ENCODE results near the gene LAPTM4A.

Gene LAPTM4A

GRCh38 chr2:20027705-20028434 is 23.6 kb downstream of the LAPTM4A start:
- no peak for DNase-seq (ENCODE audit: low read depth in 1 of 2, low spot score in 1 of 2)
- no peaks in the 10 kb centered on the region for H3K27me3 ChIP-seq (ENCODE audit: insufficient read depth, poor library complexity, severe bottlenecking)
- TF ChIP-seq POLR2AphosphoS5 (IDR thresholded peaks at IDR 0.05; ENCODE audit: low read depth): no peak
- H3K4me3 ChIP-seq (replicated peaks; ENCODE audit: insufficient read depth, low read length): no peak overlapping the region
- no peak overlapping the region for H3K27ac ChIP-seq (replicated peaks)

GRCh38 chr2:20027260-20027677 is 24.2 kb downstream of the LAPTM4A start:
- Histone ChIP-seq H3K4me3 (replicated peaks; ENCODE audit: insufficient read depth, low read length) (no peak overlapping the region), H3K27ac (replicated peaks) (no peak overlapping the region), H3K27me3 (ENCODE audit: insufficient read depth, poor library complexity, severe bottlenecking) (no peaks in the 10 kb centered on the region)
- DNase-seq (ENCODE audit: low read depth in 1 of 2, low spot score in 1 of 2): no peak
- TF ChIP-seq GABPA (IDR thresholded peaks at IDR 0.05; ENCODE audit: low read depth): no peak

- Histone ChIP-seq H3K4me3 (replicated peaks; ENCODE audit: insufficient read depth, low read length) (no peak overlapping the region), H3K27ac (replicated peaks) (no peak overlapping the region), H3K27me3 (ENCODE audit: insufficient read depth, poor library complexity, severe bottlenecking) (no peaks in the 10 kb centered on the region)
- no peak for TF ChIP-seq REST (IDR thresholded peaks at IDR 0.05; ENCODE audit: insufficient replicate concordance, low read depth)
- TF ChIP-seq GABPA (IDR thresholded peaks at IDR 0.05; ENCODE audit: low read depth): no peak
- TF ChIP-seq CTCF (IDR thresholded peaks at IDR 0.05; ENCODE audit: insufficient read depth, low read length): no peak
- TF ChIP-seq POLR2AphosphoS5 (IDR thresholded peaks at IDR 0.05; ENCODE audit: low read depth): no peak
- TF ChIP-seq SPI1 (IDR thresholded peaks at IDR 0.05; ENCODE audit: borderline replicate concordance, low read depth): no peak
- DNase-seq (ENCODE audit: low read depth in 1 of 2, low spot score in 1 of 2): no peak
Measured at GRCh38 chr2:20025065-20025786, 26.2 kb downstream of the LAPTM4A start.

GRCh38 chr2:20023688-20024087 is 27.7 kb downstream of the LAPTM4A start:
- DNase-seq (ENCODE audit: low read depth in 1 of 2, low spot score in 1 of 2): no peak
- no peak for TF ChIP-seq GABPA (IDR thresholded peaks at IDR 0.05; ENCODE audit: low read depth)
- no peak for TF ChIP-seq CTCF (IDR thresholded peaks at IDR 0.05; ENCODE audit: insufficient read depth, low read length)
- no peak for TF ChIP-seq SPI1 (IDR thresholded peaks at IDR 0.05; ENCODE audit: borderline replicate concordance, low read depth)
- TF ChIP-seq REST (IDR thresholded peaks at IDR 0.05; ENCODE audit: insufficient replicate concordance, low read depth): no peak
- no peak for TF ChIP-seq POLR2AphosphoS5 (IDR thresholded peaks at IDR 0.05; ENCODE audit: low read depth)
- no peak overlapping the region for H3K27ac ChIP-seq (replicated peaks)
- no peak overlapping the region for H3K4me3 ChIP-seq (replicated peaks; ENCODE audit: insufficient read depth, low read length)
- no peaks in the 10 kb centered on the region for H3K27me3 ChIP-seq (ENCODE audit: insufficient read depth, poor library complexity, severe bottlenecking)
